Activated gamma-delta T cell treated with Interleukin-2 at 50 U/mL for 16 hours (primary cell): ENCODE measurements around the gene TMEM117.

Experiments
- DNase-seq: peaks from one replicate; pipeline ENCODE4 v3.0.0-alpha.2; 2020

TMEM117 gene

DNA sequence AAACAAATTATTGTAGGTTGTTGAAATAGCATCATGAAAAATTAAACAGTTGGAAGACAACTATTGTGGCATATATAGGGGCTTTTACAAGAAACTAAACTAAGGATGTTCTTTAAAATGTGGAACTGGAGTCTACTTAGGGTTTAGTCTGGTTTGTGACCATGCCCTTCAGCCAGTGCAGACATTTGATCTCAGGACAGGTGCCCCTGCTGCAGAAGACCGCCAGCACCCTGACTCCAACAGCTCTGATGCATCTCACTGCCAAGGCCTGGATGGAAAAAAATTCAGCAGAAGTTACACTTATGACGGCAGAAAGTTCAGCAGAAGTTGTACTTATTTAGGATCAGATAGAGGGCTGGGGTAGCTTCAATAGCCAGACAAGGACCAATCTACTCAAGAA is 51.5 kb downstream of the TMEM117 start:
- DNase-seq = no peak

DNA sequence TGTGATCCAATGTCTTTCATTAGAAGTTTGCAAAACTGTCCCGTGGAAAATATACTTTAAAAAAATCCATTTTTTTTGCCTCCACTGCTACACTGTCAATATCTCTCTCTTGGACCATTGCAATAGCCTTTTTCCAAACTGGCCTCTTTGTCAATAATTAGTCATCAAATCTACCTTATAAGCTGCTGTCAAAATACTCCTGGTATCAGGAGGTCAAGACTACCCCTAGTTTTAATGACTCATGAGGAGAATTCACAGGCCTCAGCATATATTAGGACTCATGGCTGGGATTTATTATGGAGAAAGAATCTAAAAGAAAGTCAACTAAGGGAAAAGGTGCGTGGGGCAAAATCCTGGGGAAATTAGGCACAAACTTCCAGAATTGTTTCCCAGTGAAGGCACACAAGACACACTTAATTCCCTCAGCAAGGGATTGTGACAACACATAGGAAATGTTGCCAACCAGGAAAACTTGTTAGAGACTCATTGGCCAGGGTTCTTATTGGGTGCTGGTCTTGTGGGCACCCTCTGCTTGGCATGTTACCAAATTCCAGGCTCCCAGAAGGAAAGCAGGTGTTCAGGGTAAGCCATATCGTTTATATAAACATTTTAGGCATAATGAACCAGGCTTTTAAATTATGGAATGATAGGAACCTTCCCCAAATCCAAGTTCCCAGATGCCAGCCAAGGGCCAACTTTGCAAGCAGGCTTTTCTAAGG is 56.1 kb downstream of the TMEM117 start:
- no peak for DNase-seq

DNA sequence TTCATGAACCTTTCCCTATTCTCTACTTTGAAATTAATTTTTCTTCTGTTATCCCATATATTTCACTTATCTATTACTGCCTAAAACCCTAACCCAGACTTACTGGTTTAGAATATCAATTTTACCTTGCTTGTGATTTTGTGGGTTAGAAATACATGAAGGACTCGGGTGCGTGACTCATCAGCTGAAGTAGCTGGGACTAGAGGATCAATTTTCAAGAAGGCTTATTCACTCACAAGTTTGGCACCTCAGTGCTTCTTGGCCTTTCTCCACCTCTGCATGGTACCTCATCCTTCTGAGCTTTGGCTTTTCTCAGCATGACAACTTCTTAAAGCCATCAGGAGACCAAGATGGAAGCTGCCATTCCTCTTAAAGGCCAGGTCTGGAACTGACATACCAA is 57.8 kb downstream of the TMEM117 start:
- DNase-seq = no peak

DNA sequence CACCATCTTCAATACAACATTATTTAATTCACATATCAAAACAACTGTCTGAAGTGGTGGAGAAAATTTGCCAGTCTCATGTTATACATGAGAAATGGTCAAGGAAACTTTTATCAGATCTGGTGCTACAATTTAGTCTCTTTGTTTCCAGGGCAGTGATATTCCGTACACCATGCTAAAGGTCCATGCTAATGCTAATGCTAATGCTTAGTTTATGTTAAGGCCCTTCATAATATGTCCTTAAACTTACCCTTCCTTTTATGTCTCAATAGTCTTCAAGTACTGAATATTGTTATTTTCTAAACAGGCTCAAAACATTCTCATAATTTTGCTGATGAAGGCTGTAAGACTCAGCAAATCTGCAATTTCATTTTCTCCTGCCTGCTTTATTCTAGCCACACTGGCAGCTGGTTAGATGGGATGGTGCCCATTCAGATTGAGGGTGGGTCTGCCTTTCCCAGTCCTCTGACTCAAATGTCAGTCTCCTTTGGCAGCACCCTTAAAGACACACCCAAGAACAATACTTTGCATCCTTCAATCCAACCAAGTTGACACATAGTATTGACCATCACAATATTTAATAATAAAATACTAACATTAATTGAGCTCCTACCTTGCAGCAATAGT is 59.8 kb downstream of the TMEM117 start:
- DNase-seq = no peak

DNA sequence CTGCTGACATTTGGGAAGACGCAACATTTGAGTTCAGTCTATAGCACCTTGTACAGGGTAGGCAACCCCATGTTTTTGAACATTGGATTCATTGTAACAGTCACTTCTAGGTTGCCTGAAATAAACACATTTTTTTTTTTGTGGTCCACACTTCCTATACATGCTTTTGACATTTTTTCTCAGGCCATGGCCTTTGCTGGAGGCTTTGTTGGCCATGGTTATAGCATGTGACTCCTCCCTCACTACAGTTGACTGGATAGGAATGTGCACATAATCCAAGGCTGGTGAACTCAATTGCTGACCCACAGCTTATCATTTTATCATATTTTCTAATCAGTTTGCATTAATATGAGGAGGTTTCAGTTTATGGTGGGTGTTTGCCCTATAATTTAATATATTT is 60.6 kb downstream of the TMEM117 start:
- DNase-seq = no peak

DNA sequence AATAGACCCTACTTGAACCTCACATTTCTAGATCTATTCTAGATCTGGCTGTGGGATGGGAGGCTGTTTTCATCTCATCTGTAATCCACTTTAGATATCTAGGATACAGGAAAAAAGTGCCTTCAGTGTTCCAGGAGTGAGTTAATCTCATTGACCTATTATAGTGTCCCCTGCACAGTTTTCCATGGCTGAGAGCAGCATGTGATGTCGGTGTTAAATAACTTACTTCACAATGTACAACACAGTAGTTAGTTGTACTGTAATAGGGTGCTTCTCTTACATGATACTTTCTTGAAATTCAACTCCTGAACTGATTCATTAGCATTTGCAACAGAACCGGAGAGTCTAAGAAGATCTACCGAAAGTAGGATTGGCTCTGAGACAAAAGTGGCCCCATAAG is 62.6 kb downstream of the TMEM117 start:
- no peak for DNase-seq

DNA sequence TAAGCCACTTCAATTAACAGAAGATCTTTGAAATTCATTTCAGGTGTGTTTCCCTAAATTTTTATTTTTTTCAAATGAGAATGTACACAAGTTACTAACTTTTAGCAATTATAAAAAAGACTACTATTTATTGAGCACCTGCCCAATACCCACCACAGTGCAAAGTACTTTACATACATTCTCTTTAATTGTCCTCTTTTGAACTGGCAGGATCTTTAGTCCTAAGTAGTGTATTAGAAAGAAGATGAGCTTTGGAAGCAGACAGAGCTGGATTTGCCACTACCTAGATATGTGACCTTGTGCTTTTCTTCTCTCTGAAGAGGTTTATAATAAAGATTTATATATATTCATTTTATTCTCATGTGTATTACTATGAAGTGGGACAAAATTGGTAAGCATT is 63.7 kb downstream of the TMEM117 start:
- DNase-seq = no peak

DNA sequence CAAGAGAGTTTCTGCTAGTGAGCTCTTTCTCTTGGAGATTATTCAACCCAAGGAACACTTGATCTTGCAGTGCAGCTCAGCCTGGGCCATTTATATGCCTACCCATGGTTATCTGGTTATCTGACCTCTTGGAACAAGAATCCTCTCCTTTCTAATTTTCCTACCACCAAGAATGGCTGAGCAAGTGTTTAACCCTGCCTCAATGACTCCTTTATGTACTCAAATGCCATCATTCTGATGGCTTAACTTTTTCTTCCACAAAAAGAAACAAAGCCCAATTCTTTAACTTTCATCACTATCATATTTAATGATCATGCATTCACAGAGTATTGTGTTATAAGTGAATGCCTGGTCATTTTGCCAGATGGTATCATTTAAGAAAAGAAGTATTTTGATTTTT is 67.8 kb downstream of the TMEM117 start:
- DNase-seq = no peak

DNA sequence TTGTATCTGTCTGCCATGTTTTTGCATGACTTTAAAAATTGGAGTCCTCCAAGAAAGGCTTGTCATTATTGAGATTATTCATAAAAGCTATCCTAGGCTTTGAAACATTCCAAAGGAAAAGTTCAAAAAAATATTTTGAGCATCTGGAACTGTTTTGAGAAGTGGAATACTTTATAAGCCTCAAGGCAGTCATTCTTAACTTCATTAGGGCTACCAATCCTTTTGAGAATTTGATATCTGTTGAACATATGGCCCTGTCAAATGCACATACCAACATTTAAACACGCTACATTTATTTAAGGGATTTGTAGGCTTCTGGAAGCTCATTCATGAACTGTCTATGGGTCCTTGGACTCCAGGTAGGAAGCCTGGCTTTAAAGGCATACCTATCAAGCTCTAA is 77.0 kb downstream of the TMEM117 start:
- no peak for DNase-seq

DNA sequence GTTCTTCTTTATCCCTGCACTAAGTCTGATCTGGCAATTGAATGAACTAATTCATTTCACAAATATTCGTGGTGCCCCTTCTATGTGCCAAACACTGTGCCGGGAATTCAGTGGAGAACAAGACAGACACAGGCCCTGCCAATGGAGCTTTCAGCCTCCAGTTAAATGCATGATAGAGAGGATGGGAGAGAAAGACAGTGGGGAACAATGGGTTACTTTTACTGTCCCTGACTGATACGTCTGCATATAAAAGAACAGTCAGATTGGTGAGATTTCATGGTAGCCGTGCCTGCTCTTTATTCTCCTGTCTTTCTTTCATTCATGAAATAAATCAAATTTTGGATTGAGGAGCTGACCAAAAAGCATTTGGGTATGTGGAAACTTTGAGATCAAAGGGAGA is 78.5 kb downstream of the TMEM117 start:
- no peak for DNase-seq

DNA sequence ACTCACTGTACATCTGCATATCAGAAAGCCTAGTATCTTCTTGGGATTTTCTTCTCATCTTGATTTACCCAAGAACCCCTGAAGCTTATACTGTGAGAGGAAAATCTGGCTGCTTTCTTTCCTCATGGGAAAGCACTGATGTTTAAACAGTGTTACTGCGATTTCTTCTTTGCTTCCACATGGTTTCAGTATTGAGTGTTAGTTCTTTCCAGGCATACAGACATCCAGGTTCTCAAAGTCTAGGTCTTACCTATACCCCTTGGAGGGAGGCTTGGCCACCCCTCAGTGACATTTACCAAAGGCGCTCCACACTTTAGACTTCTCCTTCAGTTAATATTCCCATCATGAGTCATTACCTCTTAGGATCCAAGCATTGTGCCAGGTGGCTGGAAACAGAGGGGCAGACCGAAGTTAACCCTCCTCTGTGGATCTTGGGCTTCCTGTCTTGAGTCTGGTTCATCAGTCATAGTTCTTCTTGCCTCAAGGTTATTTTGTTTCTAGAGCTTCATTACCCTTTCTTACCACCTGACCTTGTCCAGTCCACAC is 79.1 kb downstream of the TMEM117 start:
- DNase-seq = no peak

DNA sequence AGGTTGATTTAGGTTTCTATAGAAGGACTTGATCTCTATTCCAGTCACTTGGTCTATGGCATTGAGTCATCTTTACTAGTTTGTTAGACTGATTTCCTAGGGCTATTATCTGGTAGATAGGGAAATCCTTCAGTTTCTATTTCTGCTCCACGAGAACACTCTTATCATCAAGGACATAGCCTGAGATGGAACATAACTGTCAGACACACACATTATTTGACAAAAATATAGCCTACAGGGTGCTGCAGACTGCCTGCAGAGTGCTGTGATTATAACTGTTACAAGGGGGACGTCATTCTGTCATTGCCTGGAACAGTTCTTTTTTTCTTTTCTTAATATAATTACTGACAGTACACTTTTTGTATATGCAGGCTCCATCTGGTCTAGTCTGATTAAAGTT is 82.0 kb downstream of the TMEM117 start:
- DNase-seq = no peak

DNA sequence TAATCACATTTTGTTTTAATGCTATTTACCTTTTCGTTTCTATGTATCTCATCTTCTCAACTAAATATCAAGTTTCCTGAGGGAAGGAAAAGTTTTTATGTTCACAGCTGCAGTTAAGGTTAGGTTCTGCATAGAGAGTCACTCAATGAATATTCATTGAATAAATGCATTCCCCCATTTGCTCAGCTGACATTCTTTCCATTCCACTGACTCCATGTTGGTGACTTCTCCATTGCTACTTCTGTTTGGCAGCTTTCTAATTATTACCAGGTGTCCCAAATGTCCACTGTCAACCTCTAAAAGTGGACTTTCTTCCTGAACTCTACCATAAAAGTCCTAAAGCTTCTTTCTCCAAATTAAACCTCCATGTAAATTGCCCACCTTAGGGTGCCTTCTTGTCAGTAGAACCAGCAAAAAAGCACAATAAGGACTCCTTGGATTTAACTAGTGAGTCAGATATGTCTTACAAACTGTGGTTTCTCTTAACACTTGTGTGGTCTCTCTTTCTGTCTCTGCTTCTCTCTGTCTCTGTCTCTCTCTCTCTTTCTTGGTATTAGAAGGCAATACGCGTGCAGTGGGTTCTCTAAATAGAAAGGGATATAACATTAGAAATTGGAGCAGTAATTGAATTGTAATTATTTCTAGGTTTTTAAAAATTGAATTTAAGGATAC is 85.9 kb downstream of the TMEM117 start:
- DNase-seq = no peak

DNA sequence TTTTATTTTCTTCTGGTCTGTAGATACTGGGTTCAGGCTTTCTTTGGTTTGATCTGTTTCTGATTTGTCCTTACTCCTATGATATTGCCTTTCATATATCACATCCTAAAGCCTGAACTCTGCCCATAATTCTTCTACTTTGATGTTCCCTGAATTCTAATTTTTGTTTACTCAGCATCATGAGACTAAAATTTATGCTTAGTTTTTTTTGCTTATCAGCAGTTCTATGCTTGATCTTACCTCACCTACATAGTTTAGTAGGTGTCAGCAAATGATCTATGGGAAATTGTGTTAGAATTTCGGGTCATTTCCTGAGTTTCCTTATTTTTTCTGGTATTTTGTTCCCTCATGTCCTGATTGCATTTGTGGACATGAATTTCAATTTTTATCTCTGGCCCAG is 94.2 kb downstream of the TMEM117 start:
- no peak for DNase-seq

DNA sequence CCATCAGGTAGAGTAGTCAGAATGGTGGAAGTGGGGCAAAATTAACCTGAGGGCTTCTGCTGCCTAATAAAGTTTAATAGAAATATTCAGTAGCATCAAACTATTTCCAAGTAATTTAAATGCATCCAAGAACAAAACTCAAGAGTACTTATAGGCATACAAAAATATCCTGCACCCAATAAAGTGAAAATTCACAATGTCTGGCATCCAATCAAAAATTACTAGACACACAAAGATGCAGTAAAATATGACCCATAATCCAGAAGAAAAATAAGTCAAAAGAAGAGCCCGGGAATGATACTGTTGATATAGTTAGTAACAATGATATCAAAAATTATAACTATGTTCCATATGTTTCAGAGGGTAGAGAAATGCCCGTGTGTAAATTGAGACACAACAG is 95.3 kb downstream of the TMEM117 start:
- DNase-seq = no peak

DNA sequence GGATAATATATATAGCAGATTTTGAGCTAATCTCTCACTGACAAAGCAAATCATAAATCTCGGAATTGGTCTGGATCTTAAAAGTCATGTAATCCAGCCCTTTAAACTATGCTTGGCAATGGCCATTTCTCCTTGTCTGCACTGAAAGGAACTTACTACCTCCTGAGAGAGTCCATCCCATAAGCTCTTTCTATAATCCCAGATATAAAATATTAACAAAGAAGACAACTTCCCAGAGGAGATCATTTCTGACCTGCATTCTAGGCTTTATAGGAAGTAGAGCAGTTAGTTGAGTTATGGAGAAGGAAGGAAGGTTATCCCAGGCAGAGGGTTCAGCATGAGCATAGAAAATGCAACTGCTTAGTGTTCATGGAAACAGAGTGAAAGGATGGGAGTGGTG is 99.7 kb downstream of the TMEM117 start:
- no peak for DNase-seq

DNA sequence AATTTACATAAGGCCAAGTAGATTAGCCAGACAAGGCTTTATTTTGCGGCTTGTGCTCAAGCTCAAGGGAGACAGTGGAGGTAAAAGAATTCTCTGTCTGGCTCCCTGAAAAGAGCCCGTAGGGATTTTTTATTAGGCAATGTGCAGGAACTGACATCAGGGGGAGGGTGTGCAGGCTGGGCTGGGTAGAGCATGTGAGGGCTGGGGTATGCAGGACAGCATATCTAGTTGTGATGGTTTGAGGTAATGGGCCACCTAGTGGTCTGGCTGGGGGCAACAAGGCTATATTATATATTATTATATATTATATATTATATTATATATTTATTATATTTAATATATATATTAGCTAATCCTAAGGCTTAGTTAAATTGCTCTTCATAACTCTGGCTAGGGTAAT is 102.1 kb downstream of the TMEM117 start:
- no peak for DNase-seq

DNA sequence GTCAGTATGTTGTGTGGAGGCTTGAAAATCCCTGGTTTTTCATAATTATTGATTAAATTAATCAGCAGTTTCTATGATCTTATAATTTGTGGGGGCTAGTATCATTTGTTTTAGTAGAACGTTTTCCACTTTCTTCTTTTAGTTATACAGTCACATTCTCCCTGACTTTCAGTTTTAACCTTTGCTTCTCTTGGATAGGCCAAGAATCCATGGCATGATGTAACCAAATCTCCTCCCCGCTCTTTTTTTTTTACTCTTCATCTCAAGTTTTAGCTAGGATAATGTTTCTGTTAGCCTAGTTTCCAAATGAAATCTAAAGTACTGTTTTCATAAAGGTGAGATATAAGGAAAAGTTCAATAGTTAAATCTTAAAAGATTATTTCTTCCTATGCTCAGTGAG is 106.5 kb downstream of the TMEM117 start:
- DNase-seq = no peak

DNA sequence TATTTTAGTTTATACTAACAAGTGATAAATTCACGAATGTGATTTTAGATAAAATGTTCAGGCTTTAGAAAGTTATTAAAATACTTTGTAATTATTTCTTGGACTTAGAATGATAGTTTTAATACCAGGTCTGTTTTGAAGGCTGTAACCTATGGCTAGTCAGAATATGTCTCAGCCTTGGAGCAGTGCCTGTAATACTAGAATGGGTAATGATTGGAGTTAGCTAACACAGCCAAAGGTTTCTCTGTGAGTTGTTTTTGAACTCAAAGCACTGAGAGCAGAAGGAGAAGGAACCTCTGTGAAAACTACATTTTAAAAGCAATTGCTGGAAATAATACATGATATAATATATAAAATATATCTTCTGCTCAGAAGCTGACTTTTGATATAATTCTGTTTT is 110.1 kb downstream of the TMEM117 start:
- no peak for DNase-seq

DNA sequence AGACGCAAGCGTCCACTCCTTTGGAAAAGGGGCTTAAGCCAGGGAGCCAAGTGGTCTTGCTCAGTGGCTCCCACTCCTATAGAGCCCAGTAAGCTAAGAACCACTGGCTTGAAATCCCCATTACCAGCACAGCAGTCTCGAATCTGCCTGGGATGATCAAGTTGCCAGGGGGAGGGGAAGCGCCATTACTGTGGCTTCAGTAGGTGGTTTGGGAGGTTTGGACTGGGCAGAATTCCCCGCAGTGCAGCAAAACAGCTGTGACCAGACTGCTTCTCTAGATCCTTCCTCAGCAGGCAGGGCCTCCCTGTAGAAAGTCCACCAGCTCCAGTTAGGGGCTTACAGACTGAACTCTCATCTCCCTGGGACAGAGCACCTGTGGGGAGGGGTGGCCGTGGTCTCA is 115.4 kb downstream of the TMEM117 start:
- DNase-seq = no peak

DNA sequence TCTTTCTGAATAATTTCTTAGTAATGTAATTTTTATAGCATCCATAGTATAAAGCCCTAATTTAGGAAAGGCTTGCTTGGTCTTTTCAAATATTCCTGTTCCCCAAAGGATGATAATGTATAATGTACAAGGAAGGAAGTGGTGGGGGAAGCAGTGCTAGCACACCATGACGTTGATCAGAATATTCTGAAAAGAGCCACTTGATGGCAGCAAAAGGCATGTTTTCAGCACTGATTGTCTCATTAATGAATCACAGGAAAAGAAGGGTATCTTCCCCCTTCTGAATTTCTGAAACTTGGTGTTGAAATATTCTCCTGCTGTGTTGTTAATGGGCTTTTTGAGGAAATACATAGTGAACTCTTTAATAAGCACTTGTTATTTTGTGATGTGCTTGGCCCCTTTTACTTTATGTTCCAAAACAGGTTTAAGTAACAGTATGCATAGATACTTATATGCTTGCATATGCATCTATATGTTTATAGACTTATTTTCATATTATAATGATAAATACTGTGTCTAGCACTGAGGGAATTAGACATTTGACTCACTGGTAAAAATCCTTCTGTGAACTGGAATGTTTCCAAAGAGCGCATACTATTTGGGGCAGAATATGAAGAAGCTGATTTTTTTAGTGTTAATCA is 122.0 kb downstream of the TMEM117 start:
- no peak for DNase-seq

DNA sequence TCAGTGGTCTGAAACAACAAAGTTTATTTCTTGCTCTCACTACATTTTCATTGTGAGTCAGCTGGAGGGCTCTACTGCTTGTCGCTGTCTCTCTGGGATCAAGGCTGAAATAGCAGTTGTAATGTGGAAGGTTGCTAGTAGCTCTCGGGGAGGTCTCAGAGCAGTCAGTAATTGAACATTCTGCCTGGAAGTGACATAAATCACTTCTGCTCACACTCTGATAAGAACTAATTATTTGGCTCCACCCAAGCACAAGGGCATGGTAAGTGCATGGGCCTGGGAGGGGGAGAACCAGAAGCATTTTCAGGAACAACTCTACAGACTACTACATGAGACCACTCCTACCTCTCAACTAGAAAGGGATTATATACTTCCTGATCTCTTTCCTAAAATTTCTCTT is 128.2 kb downstream of the TMEM117 start:
- DNase-seq = no peak

DNA sequence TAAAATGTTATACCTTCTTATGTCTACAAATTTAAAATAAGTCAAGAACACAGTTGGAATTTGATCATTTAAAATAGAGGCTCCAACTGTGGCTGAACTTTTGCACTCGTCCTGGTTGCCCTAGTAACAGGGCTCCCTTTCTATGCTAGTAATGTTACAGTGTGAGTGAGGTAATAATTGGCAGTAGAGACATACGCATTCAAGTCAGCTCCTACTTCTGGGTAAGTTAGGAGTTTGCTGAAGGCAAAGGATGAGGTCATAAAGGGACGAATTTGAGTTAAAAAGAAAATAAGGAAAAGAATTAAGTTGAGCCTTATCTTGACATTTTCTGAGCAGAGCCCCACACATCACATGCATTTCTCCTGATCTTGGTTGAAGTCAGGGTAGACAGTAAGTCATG is 129.1 kb downstream of the TMEM117 start:
- no peak for DNase-seq

DNA sequence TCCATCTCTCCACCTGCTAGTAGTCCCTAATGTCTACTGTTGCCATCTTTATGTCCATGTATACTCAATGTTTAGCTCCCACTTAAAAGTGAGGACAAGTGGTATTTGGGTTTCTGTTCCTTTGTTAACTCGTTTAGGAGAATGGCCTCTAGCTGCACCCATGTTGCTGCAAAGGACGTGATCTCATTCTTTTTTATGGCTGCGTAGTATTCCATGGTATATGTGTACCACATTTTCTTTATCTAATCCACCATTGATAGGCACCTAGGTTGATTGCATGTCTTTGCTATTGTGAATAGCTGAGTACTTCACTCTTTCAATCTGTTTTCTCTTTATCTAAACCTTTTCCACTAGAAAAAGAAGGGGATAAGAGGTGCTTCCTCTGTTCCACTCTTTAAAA is 130.0 kb downstream of the TMEM117 start:
- DNase-seq = no peak
